Measurements from ENCODE around the gene MICALL2. TPM values are rescaled to one million over a fixed set of nuclear protein-coding genes. Genes with fewer than 3 reads are reported as not detected.

MICALL2 gene
- total and polyA plus RNA-seq, 12 donors, result 7.9 to 1,057 (median 77.7) TPM

GRCh38 chr7:1495564-1496242 lies 36.4 kb upstream of the MICALL2 start:
- Histone ChIP-seq H3K27ac (no peak overlapping the region), H3K36me3 (replicated peaks in 1 of 2) (peaks cover 0 to 72% of the 10 kb centered on the region in 2 donors), H3K9me3 (replicated peaks in 1 of 3) (no peaks in the 10 kb centered on the region), H3K27me3 (no peaks in the 10 kb centered on the region), H3K4me1 (replicated peaks in 1 of 2) (no peaks in the 10 kb centered on the region), H3K4me3 (no peak overlapping the region)
- WGBS, 4 donors, result 92 to 96% (median 93%) methylated on average over 17 to 34 of the region's 34 CpGs
- intact Hi-C loops (cut with DNase I), result no loop called here
- DNase-seq, result no peak
- TF ChIP-seq CTCF (IDR thresholded peaks at IDR 0.05), result no peak
- TF ChIP-seq POLR2A (IDR thresholded peaks at IDR 0.05), result no peak

DNA sequence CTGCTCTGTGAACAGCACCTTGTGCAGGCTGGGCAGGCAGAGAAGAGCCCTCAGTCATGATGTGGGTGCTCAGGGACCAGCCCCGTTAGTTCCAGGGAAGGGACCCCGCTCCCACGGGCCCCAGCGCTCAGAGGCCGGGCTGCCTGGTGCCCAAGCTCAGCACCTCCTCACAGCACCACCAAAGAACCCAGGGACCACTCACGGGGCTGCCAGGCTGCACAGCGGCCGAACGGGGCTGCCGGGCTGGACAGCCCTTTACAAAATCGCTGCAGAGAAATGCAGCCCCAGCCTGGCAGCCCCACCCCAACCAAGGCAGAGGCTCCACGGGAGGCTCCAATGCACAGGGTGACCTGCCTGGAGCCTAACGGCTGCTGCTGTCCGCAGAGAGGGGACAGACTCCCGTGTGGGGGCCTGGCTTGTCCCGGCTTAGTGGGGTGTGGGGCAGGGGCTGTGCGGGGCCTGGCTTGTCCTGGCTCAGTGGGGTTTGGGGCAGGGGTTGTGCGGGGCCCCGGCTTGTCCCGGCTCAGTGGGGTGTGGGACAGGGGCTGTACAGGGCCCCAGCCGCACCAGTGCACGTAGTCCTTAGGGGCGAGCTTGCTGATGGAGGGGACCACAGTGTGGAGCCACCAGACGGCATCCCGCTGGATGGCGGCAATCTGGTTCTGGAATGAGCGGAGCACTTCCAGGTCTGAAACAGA lies 35.7 kb upstream of the MICALL2 start:
- intact Hi-C loops (cut with DNase I), result no loop called here
- WGBS, 4 donors, result 90 to 95% (median 94%) methylated on average over 3 to 27 of the region's 27 CpGs
- H3K4me3 ChIP-seq, result no peak overlapping the region
- no peak for TF ChIP-seq CTCF (IDR thresholded peaks at IDR 0.05)
- no peak for TF ChIP-seq POLR2A (IDR thresholded peaks at IDR 0.05)
- DNase-seq, result no peak
- no peaks in the 10 kb centered on the region for H3K9me3 ChIP-seq (replicated peaks in 1 of 3)
- peaks cover 0 to 66% of the 10 kb centered on the region in 2 donors for H3K36me3 ChIP-seq (replicated peaks in 1 of 2)
- no peaks in the 10 kb centered on the region for H3K4me1 ChIP-seq (replicated peaks in 1 of 2)
- H3K27me3 ChIP-seq, result no peaks in the 10 kb centered on the region
- no peak overlapping the region for H3K27ac ChIP-seq

DNA sequence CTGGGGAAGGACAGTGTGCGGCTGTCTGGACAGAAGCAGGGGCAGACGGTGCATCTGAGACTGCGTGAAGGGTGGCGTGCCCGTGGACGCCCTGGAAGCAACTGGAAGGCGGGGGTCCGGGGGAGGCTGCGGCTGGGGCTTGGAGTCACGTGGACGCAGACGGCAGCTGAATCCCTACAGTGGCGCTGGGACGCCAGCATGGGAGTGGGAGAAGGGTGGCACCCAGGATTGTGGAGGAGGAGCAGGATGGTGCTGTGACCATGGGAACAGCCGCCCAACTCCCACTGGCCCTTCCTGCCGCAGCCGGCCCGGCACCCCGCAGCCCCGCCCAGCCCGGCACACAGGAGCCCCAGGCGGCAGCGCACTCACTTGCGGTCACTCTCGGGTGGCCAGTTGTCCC lies 35.2 kb upstream of the MICALL2 start:
- intact Hi-C loops (cut with DNase I), result no loop called here
- Histone ChIP-seq H3K9me3 (replicated peaks in 1 of 3) (no peaks in the 10 kb centered on the region), H3K4me1 (replicated peaks in 1 of 2) (no peaks in the 10 kb centered on the region), H3K27me3 (no peaks in the 10 kb centered on the region), H3K36me3 (replicated peaks in 1 of 2) (peaks cover 0 to 66% of the 10 kb centered on the region in 2 donors), H3K27ac (no peak overlapping the region), H3K4me3 (no peak overlapping the region)
- no peak for DNase-seq
- WGBS, 4 donors, result 88 to 95% (median 92%) methylated on average over 13 to 25 of the region's 25 CpGs
- TF ChIP-seq POLR2A (IDR thresholded peaks at IDR 0.05), result no peak
- TF ChIP-seq CTCF (IDR thresholded peaks at IDR 0.05), result no peak

DNA sequence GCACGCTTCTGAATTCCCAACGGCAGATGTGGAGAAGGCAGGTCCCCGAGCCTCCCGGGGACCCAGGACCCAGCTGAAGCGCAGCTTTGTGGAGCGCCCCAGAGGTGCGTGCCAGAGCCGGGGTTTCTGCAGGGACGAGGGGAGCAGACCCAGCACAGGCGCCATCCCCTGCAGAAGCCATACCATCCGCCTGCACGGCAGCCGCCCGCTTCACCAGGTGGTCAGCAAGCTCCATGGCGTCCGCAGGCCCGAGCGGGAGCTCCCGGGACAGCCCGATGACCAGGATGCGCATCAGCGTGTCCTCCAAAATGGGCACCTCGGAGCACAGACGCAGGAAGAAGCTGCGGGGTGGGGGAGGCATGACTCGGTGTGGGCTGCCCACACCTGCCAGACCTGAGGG lies 34.3 kb upstream of the MICALL2 start:
- intact Hi-C loops (cut with DNase I), result no loop called here
- WGBS, 4 donors, result 82 to 96% (median 95%) methylated on average over 2 to 26 of the region's 26 CpGs

More for the DNA sequence above, 34.3 kb upstream of the MICALL2 start:
- Histone ChIP-seq H3K9me3 (replicated peaks in 1 of 3) (no peaks in the 10 kb centered on the region), H3K27ac (no peak overlapping the region), H3K4me3 (no peak overlapping the region), H3K36me3 (replicated peaks in 1 of 2) (peaks cover 0 to 66% of the 10 kb centered on the region in 2 donors), H3K4me1 (replicated peaks in 1 of 2) (no peaks in the 10 kb centered on the region), H3K27me3 (no peaks in the 10 kb centered on the region)
- no peak for TF ChIP-seq CTCF (IDR thresholded peaks at IDR 0.05)
- no peak for DNase-seq

Data from adrenal gland (tissue), 12 donors.